Fibroblast of upper back skin (primary cell): ENCODE data around the gene MEOX2.

ENCODE experiments used
- DNase-seq: peaks from one replicate; pipeline ENCODE4 v3.0.0-alpha.2; 2013

MEOX2 gene

GRCh38 chr7:15686295-15686956 lies at the start of gene MEOX2:
Gene MEOX2, minus strand, starts transcription at chr7:15686683. Its CDS starts 281 bp downstream, at chr7:15686402.
- DNase-seq = peak; percentile 80

GRCh38 chr7:15729746-15730145 lies 43.3 kb upstream of the MEOX2 start:
- DNase-seq = no peak

GRCh38 chr7:15725051-15725450 lies 38.6 kb upstream of the MEOX2 start:
- no peak for DNase-seq

- peak; percentile 54 for DNase-seq
Measured at GRCh38 chr7:15723841-15724240, 37.4 kb upstream of the MEOX2 start.

GRCh38 chr7:15720849-15721471 lies 34.5 kb upstream of the MEOX2 start:
- peak; percentile 52 for DNase-seq

- peak; percentile 67 for DNase-seq
Measured at GRCh38 chr7:15719311-15719710, 32.8 kb upstream of the MEOX2 start.

GRCh38 chr7:15715435-15715834 lies 29.0 kb upstream of the MEOX2 start:
- DNase-seq = no peak

- DNase-seq = no peak
Measured at GRCh38 chr7:15709978-15710377, 23.5 kb upstream of the MEOX2 start.

GRCh38 chr7:15707570-15707969 lies 21.1 kb upstream of the MEOX2 start:
- no peak for DNase-seq

GRCh38 chr7:15703732-15704131 lies 17.2 kb upstream of the MEOX2 start:
- no peak for DNase-seq

- DNase-seq = no peak
Measured at GRCh38 chr7:15692501-15693020, 6.1 kb upstream of the MEOX2 start.

- DNase-seq = no peak
Measured at GRCh38 chr7:15688911-15689310, 2.4 kb upstream of the MEOX2 start.

- DNase-seq = no peak
Measured at GRCh38 chr7:15688279-15688626, 1.8 kb upstream of the MEOX2 start.

GRCh38 chr7:15687546-15688278 lies 1.2 kb upstream of the MEOX2 start:
- no peak for DNase-seq

GRCh38 chr7:15686957-15687545 lies 568 bp upstream of the MEOX2 start:
- DNase-seq = no peak

- peak; percentile 69 for DNase-seq
Measured at GRCh38 chr7:15685358-15686294, 857 bp downstream of the MEOX2 start.

GRCh38 chr7:15684871-15685270 lies 1.6 kb downstream of the MEOX2 start:
- DNase-seq = peak; percentile 50

- DNase-seq = no peak
Measured at GRCh38 chr7:15684111-15684800, 2.2 kb downstream of the MEOX2 start.

GRCh38 chr7:15682751-15683245 lies 3.7 kb downstream of the MEOX2 start:
- DNase-seq = no peak

GRCh38 chr7:15682111-15682510 lies 4.4 kb downstream of the MEOX2 start:
- no peak for DNase-seq

GRCh38 chr7:15681631-15682030 lies 4.9 kb downstream of the MEOX2 start:
- no peak for DNase-seq

GRCh38 chr7:15681186-15681585 lies 5.3 kb downstream of the MEOX2 start:
- DNase-seq = no peak
